ENCODE data around the gene CHRM1. TPM values are rescaled to one million over a fixed set of nuclear protein-coding genes. Genes with fewer than 3 reads are reported as not detected.
"Not testable (repeated sequence)": the region's sequence is repeated elsewhere in the genome, so short reads cannot be mapped to it uniquely, and the experiment has no call there.

The CHRM1 gene
- polyA plus RNA-seq, 2 donors: 0.01 TPM; not detected in 1

GRCh38 chr11:62863687-62864335, 57.4 kb downstream of the CHRM1 start:
- Histone ChIP-seq H3K4me3 (ENCODE audit: low read depth in 1 of 2, low read length in 2 of 2) (no peak overlapping the region), H3K27me3 (ENCODE audit: control insufficient read depth in 1 of 2, insufficient read depth in 2 of 2, low read length in 2 of 2) (no peaks in the 10 kb centered on the region), H3K9me3 (ENCODE audit: control insufficient read depth in 2 of 2, insufficient read depth in 1 of 2, low read depth in 1 of 2, low read length in 1 of 2) (no peaks in the 10 kb centered on the region), H3K4me1 (ENCODE audit: control insufficient read depth in 2 of 2, insufficient read depth in 2 of 2, low read length in 1 of 2) (no peaks in the 10 kb centered on the region), H3K36me3 (ENCODE audit: control insufficient read depth in 2 of 2, insufficient read depth in 2 of 2, low read length in 1 of 2) (no peaks in the 10 kb centered on the region), H3K27ac (ENCODE audit: low read depth in 2 of 2, low read length in 1 of 2) (no peak overlapping the region)
- WGBS, 2 donors: 60 to 65% methylated on average over 4 of the region's 4 CpGs

DNA sequence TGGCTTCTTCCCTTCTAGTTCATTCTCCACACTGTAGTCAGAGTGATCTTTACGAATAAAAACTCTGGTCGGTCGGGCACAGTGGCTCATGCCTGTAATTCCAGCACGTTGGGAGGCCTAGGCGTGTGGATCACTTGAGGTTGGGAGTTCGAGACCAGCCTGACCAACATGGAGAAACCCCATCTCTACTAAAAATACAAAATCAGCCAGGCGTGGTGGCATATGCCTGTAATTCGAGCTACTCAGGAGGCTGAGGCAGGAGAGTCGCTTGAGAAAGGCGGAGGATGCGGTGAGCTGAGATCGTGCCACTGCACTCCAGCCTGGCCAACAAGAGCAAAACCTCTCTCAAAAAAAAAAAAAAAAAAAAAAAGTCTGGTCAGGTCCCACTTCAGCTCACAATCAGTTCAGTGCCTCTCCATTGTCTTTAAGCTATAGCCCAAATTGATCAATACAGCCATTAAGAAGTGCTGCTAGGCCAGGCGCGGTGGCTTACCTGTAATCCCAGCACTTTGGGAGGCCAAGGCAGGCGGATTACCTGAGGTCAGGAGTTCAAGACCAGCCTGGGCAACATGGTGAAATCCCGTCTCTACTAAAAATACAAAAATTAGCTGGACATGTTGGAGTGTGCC, 59.5 kb downstream of the CHRM1 start:
- H3K4me1 ChIP-seq (ENCODE audit: control insufficient read depth in 2 of 2, insufficient read depth in 2 of 2, low read length in 1 of 2); H3K4me3 ChIP-seq (ENCODE audit: low read depth in 1 of 2, low read length in 2 of 2); H3K36me3 ChIP-seq (ENCODE audit: control insufficient read depth in 2 of 2, insufficient read depth in 2 of 2, low read length in 1 of 2); H3K27me3 ChIP-seq (ENCODE audit: control insufficient read depth in 1 of 2, insufficient read depth in 2 of 2, low read length in 2 of 2); H3K27ac ChIP-seq (ENCODE audit: low read depth in 2 of 2, low read length in 1 of 2); H3K9me3 ChIP-seq (ENCODE audit: control insufficient read depth in 2 of 2, insufficient read depth in 1 of 2, low read depth in 1 of 2, low read length in 1 of 2): not testable (repeated sequence)
- 86 to 89% methylated on average over 16 of the region's 16 CpGs for WGBS, 2 donors

GRCh38 chr11:62860835-62861563, 60.2 kb downstream of the CHRM1 start:
- Histone ChIP-seq H3K27ac (ENCODE audit: low read depth in 2 of 2, low read length in 1 of 2) (no peak overlapping the region), H3K36me3 (ENCODE audit: control insufficient read depth in 2 of 2, insufficient read depth in 2 of 2, low read length in 1 of 2) (no peaks in the 10 kb centered on the region), H3K9me3 (ENCODE audit: control insufficient read depth in 2 of 2, insufficient read depth in 1 of 2, low read depth in 1 of 2, low read length in 1 of 2) (no peaks in the 10 kb centered on the region), H3K4me1 (ENCODE audit: control insufficient read depth in 2 of 2, insufficient read depth in 2 of 2, low read length in 1 of 2) (peaks cover 0 to 4% of the 10 kb centered on the region in 2 donors), H3K27me3 (ENCODE audit: control insufficient read depth in 1 of 2, insufficient read depth in 2 of 2, low read length in 2 of 2) (no peaks in the 10 kb centered on the region), H3K4me3 (ENCODE audit: low read depth in 1 of 2, low read length in 2 of 2) (no peak overlapping the region)
- 53 to 61% methylated on average over 5 of the region's 5 CpGs for WGBS, 2 donors

DNA sequence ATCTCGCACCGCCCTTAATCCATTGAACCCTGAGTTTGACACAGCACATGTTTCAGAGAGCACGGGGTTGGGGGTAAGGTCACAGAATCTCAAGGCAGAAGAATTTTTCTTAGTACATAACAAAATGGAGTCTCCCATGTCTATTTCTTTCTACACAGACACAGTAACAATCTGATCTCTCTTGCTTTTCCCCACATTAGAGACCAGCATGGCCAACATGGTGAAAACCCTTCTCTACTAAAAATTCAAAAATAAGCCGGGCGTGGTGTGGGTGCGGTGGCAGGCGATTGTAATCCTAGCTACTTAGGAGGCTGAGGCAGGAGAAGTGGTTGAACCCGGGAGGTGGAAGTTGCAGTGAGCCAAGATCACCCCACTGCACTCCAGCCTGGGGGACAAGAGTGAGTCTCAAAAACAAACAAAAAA, 61.9 kb downstream of the CHRM1 start:
- not testable (repeated sequence) for H3K4me3 ChIP-seq (ENCODE audit: low read depth in 1 of 2, low read length in 2 of 2); H3K27me3 ChIP-seq (ENCODE audit: control insufficient read depth in 1 of 2, insufficient read depth in 2 of 2, low read length in 2 of 2); H3K4me1 ChIP-seq (ENCODE audit: control insufficient read depth in 2 of 2, insufficient read depth in 2 of 2, low read length in 1 of 2); H3K36me3 ChIP-seq (ENCODE audit: control insufficient read depth in 2 of 2, insufficient read depth in 2 of 2, low read length in 1 of 2); H3K9me3 ChIP-seq (ENCODE audit: control insufficient read depth in 2 of 2, insufficient read depth in 1 of 2, low read depth in 1 of 2, low read length in 1 of 2)
- 60 to 72% methylated on average over 8 of the region's 8 CpGs for WGBS, 2 donors
- peak overlapping the region; percentile 12 to 55 for H3K27ac ChIP-seq (ENCODE audit: low read depth in 2 of 2, low read length in 1 of 2)

Other genes with a start within 250 kb of the CHRM1 start
- gene UQCC3, start 249.7 kb downstream of the CHRM1 start, polyA plus RNA-seq: 10 to 100 TPM; 16.5 to 23.2 TPM
- gene LBHD1, start 249.1 kb downstream of the CHRM1 start, polyA plus RNA-seq: 1 to 10 TPM; 2.7 to 5.2 TPM
- gene UBXN1, start 242.3 kb downstream of the CHRM1 start, polyA plus RNA-seq: 100 to 1,000 TPM; 109 to 127 TPM
- gene LRRN4CL, start 231.8 kb downstream of the CHRM1 start, polyA plus RNA-seq: 1 to 10 TPM; 1.4 to 2.4 TPM
- 10 to 100 TPM; 33.9 to 58.9 TPM for gene BSCL2, start 213.9 kb downstream of the CHRM1 start, polyA plus RNA-seq
- under 1 TPM; 0.04 to 0.24 TPM for gene GNG3, start 213.7 kb downstream of the CHRM1 start, polyA plus RNA-seq
- 10 to 100 TPM; 27.5 to 27.9 TPM for gene HNRNPUL2, start 193.9 kb downstream of the CHRM1 start, polyA plus RNA-seq
- gene TTC9C, start 192.9 kb downstream of the CHRM1 start, polyA plus RNA-seq: 10 to 100 TPM; 13.3 to 31.1 TPM
- 1 to 10 TPM; 1.9 to 4.0 TPM for gene ZBTB3, start 167.2 kb downstream of the CHRM1 start, polyA plus RNA-seq
- 10 to 100 TPM; 43.2 to 94.0 TPM for gene POLR2G, start 159.8 kb downstream of the CHRM1 start, polyA plus RNA-seq
- 10 to 100 TPM; 17.0 to 21.6 TPM for gene TAF6L, start 150.0 kb downstream of the CHRM1 start, polyA plus RNA-seq
- 10 to 100 TPM; 30.5 to 41.2 TPM for gene TMEM179B, start 134.0 kb downstream of the CHRM1 start, polyA plus RNA-seq
- 10 to 100 TPM; 13.8 to 19.7 TPM for gene TMEM223, start 129.4 kb downstream of the CHRM1 start, polyA plus RNA-seq
- 10 to 100 TPM; 77.9 to 84.7 TPM for gene NXF1, start 115.9 kb downstream of the CHRM1 start, polyA plus RNA-seq
- gene STX5, start 89.3 kb downstream of the CHRM1 start, polyA plus RNA-seq: 10 to 100 TPM; 14.5 to 25.2 TPM
- not detected for gene TEX54, start 88.5 kb downstream of the CHRM1 start, polyA plus RNA-seq
- 10 to 100 TPM; 44.0 to 44.6 TPM for gene WDR74, start 81.8 kb downstream of the CHRM1 start, polyA plus RNA-seq
- gene SLC3A2, start 40.5 kb downstream of the CHRM1 start, polyA plus RNA-seq: 100 to 1,000 TPM in 1 of 2 donors, 10 to 100 TPM in 1; 90.5 to 146 TPM
- not detected for gene SLC22A6, start 63.6 kb upstream of the CHRM1 start, polyA plus RNA-seq
- gene SLC22A8, start 94.5 kb upstream of the CHRM1 start, polyA plus RNA-seq: not detected
- not detected for gene SLC22A24, start 222.9 kb upstream of the CHRM1 start, polyA plus RNA-seq